GM21381 (cell line): ENCODE measurements around the gene GPI.
"Not testable (repeated sequence)": the region's sequence is repeated elsewhere in the genome, so short reads cannot be mapped to it uniquely, and the experiment has no call there.

Experiments used
- ATAC-seq: cut with Tn5 transposase; IDR thresholded peaks from one replicate; pipeline ENCODE4 v1.9.1; 2021; ENCODE audit warnings: mild to moderate bottlenecking, moderate library complexity; ENCODE audit not compliant: unreplicated experiment

Gene GPI

GRCh38 chr19:34400844-34401243 is 35.8 kb downstream of the GPI start:
- ATAC-seq = not testable (repeated sequence)

DNA sequence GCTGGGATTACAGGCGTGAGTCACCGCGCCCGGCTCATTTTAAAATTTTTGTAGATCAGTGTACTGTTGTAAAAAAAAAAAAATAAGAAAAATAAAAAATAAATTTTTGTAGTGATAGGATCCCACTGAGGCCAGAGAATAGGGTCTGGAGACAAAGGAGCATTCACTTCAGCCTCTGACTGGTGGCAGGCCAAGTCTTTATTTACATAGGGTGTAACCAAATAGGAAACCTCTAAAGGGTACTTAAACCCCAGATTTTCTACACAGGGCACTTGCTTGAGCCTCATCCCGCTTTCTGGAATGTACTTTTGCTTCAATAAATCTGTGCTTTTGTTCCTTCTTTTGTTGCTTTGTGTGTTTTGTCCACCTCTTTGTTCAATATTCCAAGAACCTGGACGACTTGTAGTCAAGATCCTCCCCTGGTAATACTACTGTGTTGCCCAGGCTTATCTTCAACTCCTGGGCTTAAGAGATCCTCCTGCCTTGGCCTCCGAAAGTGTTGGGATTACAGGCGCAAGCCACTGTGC is 37.1 kb downstream of the GPI start:
- no peak for ATAC-seq

DNA sequence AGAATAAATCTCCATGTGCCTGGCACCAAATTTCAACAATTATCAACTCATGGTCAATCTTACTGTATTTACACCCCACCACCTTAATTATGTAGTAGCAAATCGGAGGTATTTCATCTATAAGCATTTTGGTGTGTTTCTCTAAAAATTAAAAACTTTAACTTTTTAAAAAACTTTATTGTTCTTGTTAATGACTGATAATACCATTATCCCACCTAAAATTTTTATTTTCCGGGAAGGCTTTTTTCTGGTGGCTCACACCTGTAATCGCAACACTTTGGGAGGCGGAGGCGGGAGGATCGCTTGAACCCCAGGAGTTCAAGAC is 38.8 kb downstream of the GPI start:
- ATAC-seq = peak; percentile 3

DNA sequence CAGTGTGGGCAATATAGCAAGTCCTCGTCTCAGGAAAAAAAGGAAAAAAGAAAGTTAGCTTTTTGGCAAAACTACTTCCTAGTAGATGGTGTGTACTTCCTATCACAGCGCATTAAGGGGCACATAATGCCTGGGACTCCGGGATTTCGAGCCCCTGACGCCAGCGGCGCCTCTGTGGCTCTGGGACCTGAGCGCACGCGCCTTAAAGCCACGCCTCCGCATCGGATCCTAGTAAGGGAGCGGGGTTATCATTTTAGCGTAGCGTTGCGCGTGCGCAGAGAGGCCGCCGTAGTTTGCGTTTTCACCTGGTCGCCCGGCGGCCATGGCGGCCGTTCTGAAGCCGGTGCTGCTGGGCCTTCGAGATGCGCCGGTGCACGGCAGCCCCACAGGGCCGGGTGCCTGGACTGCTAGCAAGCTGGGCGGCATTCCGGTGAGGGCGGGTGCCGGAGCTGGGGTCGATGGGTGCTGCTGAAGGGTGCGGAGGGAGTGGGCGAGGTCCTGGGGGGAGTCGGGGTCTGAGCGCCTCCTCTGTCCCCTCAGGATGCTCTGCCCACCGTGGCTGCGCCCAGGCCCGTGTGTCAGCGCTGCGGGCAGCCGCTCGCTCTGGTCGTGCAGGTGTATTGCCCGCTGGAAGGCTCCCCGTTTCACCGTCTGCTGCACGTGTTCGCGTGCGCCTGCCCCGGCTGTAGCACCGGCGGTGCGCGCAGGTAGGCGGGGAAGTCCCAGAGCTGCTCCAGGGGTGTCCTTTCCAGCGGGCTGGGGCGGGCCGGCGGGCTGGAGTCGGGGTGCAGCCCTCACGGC is 39.3 kb downstream of the GPI start, which contains the start of gene PDCD2L:
TSS of gene PDCD2L (plus strand) at position 291 of the 801 bp plus-strand sequence. CDS start at position 323, 32 bp downstream.
- ATAC-seq = peak; percentile 88

DNA sequence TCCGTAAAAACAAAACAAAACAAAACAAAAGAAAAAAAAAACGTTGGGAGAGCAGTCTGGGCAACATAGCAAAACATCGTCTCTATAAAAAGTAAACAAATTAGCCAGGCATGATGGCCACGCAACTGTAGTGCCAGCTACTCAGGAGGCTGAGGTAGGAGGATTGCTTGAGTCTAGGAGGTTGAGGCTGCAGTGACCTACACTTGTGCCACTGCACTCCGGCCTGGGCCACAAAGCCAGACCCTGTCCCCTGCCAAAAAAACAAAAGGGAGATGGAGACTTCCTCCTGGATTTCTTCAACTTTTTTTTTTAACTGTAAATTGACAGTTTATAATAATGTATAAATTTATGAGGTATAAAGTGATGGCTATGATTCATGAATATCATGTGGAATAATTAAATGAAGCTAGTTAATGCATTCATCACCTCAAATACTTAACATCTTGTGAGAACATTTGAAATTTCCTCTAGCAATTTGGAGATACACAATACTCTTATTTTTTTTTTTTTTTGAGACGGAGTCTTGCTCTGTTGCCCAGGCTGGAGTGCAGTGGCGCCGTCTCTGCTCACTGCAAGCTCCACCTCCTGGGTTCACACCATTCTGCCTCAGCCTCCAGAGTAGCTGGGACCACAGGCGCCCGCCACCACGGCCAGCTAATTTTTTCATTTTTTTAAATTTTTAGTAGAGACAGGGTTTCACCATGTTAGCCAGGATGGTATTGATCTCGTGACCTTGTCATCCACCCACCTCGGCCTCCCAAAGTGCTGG is 41.1 kb downstream of the GPI start:
- no peak for ATAC-seq

- ATAC-seq = no peak
Measured at GRCh38 chr19:34408411-34408810, 43.4 kb downstream of the GPI start.

- no peak for ATAC-seq
Measured at GRCh38 chr19:34409189-34410164, 44.5 kb downstream of the GPI start.

- no peak for ATAC-seq
Measured at GRCh38 chr19:34411216-34411615, 46.2 kb downstream of the GPI start.

DNA sequence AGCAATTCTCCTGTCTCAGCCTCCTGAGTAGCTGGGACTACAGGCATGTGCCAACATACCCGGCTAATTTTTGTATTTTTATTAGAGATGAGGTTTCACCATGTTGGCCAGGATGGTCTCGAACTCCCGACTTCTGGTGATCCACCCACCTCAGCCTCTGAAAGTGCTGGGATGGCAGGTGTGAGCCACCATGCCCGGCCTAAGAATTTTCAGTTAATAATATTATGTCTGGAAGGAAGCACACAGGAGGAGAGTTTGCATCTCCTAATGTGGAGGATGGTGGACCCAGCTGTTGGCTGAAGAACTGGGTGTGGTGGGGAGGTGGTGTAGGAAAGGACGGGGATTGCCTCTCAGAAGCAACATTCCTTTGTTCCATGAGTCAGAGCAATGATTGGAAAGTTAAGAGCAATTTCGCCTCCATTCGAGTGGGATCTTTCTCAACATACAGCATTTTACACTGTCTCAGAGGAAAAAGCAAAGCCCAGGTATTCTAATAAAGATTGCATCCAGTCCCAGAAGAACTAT is 51.1 kb downstream of the GPI start:
- no peak for ATAC-seq

GRCh38 chr19:34418300-34418699 is 53.3 kb downstream of the GPI start:
- no peak for ATAC-seq

- ATAC-seq = no peak
Measured at GRCh38 chr19:34426096-34426661, 61.2 kb downstream of the GPI start.

- peak; percentile 55 for ATAC-seq
Measured at GRCh38 chr19:34428549-34429285, 63.7 kb downstream of the GPI start.

- ATAC-seq = no peak
Measured at GRCh38 chr19:34429553-34429952, 64.6 kb downstream of the GPI start.

- ATAC-seq = no peak
Measured at GRCh38 chr19:34430738-34431625, 66.0 kb downstream of the GPI start.

GRCh38 chr19:34431681-34432402 is 66.8 kb downstream of the GPI start:
- no peak for ATAC-seq

DNA sequence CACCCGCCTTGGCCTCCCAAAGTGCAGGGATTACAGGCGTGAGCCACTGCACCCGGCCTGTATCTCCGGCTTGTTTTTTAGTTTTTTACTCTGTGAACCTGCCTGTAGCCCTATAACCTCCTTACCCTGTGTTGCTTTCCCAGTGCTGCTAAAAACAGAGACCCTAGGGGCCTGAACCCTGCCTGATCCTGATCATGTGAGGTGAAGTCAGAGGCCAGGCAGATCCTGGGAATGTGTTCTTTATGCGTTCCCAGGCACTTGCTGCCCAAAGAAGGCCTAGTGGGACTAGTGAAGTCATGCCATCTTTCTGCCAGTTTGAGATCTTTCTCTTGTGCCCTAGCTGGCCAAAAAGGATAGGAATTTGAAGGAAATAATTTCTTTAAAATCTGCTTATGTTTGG is 67.8 kb downstream of the GPI start:
- no peak for ATAC-seq

GRCh38 chr19:34436716-34437115 is 71.7 kb downstream of the GPI start:
- ATAC-seq = no peak

DNA sequence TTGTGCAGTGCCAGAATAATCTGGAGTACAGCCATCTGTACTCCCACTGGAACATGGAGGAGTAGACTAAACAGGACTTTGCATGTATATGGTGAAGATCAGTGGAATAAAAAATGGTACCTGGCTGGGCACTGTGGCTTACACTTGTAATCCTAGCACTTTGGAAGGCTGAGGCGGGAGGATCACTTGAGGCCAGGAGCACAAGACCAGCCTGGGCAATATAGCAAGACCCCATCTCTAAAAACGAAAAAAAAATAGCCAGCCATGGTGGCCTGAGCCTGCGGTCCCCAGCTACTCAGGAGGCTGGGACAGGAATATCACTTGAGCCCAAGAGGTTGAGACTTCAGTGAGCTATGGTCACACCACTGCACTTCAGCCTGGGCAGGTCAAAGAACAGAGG is 83.2 kb downstream of the GPI start:
- ATAC-seq = no peak
